Measurements from ENCODE around the gene FRG2.
"Not testable (repeated sequence)": the region's sequence is repeated elsewhere in the genome, so short reads cannot be mapped to it uniquely, and the experiment has no call there.

Gene FRG2

DNA sequence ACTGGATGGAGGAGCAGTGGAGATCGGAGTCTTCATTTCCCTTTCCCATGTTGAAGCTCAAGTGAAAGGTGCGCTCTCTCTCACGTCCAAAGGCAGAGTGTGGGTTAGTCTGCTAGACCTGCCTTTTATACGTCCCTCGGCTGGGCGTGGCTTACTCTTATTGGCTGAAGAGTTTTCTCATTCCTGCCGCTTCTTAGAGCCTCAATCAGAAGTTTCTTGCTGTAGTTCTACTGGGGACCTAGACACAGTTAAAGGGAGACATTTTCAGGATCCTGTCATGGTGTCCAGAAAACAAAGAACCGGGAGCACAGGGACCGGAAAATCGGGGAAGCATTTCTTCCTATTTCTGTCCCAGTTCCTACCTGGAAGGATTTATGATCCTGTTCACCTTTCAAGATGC, at the start of gene FRG2:
FRG2 (minus strand) TSS at position 101 of the 400 bp plus-strand sequence; CDS start at position 49, 52 bp downstream.
- not testable (repeated sequence) for DNase-seq

DNA sequence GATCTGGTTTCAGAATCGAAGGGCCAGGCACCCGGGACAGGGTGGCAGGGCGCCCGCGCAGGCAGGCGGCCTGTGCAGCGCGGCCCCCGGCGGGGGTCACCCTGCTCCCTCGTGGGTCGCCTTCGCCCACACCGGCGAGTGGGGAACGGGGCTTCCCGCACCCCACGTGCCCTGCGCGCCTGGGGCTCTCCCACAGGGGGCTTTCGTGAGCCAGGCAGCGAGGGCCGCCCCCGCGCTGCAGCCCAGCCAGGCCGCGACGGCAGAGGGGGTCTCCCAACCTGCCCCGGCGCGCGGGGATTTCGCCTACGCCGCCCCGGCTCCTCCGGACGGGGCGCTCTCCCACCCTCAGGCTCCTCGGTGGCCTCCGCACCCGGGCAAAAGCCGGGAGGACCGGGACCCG, 41.3 kb upstream of the FRG2 start:
- DNase-seq = not testable (repeated sequence)

DNA sequence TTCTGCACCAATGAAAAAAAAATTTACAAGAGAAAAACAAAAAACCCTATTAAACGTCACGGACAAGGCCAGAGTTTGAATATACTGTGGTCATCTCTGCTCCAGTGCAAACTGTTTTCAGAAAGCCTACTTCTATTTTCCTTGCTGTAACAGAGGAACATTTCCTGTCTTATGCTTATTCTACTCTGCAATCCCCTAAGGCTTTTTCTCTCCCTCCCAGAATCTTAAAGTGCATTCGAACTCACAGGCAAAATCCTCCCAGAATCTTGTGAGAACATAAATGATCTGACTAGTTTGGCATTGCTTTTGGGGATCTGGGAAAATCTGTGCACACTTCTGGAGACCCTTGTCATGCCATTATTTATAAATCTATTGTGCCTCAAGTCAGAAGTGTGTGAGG, 37.7 kb upstream of the FRG2 start:
- not testable (repeated sequence) for DNase-seq

DNA sequence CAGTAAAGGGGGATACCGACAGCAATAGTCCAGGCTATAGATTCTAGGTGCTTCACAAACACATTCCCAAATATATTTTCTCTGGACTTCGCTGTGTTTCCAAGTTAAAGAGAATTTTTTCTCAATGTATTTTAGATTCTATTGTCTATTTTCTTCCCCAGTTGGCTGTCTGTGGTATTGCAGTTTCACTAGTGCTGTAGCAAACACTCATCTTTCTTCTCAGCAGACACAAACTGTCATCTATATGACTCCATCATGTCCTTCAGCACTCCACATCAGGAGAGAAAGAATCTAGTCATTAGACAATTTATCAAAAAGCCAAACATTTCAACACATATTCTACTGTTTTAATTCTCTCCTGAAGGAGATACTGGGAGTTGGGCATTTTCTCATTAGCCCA, 37.3 kb upstream of the FRG2 start, which contains the start of gene DBET:
DBET (plus strand) TSS at position 161 of the 400 bp plus-strand sequence.
- DNase-seq = not testable (repeated sequence)

DNA sequence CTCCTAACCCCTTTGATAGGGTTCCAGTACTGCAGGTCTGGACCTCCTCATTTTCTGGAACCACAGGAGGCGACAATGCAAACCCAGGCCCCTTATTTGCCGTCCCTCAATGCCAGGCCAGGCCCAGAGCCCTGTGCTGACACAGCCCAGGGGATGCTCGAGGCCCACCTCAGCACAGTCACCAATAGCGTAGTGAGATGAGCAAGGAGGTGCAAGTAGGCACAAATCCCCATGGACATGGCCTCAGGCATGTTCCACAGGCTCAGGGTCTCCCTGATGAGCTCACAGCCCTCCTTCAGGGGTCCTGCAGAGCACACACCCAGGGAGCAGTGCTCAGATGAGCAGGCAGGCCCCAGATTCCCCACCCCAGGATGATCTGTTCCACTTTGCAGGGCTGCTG, 31.9 kb upstream of the FRG2 start:
- not testable (repeated sequence) for DNase-seq

DNA sequence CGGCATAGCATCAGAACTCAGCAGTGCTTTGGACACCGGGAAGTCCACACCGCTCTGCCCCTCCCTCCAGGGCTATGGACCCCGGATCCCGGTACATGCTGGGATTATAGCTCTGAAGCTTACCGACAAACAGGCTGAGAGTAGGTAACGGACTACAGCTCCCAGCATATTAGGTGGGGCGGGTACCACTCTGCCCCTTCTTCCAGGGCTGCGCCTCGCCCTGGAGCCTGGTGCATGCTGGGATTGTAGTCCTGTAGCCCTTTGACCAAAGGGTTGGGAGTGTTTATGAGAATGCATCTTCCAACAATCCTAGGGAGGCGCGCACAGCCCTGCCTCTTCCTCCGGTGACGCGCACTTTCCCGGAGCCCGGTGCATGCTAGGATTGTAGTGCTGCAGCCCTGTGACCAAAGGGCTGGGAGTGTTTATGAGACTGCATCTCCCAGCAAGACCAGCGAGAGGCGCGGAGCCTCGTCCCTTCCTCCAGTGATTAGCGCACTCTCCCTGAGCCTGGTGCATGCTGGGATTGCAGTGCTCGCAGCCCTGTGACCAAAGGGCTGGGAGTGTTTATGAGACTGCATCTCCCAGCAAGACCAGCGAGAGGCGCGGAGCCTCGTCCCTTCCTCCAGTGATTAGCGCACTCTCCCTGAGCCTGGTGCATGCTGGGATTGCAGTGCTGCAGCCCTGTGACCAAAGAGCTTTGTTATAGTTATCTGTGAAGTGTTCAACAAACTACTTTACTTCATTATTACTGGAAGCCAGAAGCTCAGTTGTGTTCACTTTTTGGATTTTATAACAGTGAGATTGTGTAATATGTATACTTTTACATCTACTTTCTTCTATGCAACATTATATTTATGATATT, 22.6 kb upstream of the FRG2 start:
- DNase-seq = not testable (repeated sequence)

DNA sequence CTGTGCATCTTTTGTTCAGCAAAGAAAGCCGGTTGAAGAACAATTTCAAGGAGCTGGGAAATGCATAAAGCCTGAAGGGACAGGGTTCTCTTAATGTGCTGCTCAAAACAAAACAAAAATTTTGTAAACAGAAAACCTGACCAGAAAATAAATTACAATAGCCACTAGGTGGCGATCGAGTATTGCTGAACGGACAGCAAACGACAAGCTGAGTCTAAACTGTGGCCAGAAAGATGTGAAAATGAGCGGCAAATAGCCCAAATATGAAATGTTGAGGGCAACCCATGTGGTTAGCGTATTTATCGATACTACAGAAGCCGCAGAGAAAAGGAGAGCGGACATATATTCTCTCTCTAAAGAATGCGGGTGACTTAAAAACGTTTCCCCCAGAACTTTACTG, 20.6 kb upstream of the FRG2 start:
- not testable (repeated sequence) for DNase-seq

DNA sequence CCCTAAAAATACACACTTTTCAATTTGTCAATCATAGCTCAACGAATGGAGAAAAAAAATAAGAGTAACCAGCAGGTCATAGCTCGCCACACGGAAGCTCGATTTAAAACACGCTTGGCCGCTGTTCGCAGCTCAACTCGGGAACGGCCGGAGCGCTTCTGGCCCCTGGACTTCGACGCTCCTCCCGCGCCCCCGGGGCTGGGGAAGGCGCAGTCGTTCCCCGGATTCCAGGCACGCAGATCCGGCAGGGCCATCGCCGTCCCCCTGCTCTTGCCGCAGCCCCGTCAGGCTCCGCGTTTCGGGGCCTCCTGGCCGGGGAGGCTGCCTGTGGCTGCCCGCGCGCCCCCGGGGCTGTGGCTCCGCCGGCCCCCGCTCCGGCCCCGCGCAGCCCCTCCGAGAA, 13.8 kb upstream of the FRG2 start:
- DNase-seq = not testable (repeated sequence)

DNA sequence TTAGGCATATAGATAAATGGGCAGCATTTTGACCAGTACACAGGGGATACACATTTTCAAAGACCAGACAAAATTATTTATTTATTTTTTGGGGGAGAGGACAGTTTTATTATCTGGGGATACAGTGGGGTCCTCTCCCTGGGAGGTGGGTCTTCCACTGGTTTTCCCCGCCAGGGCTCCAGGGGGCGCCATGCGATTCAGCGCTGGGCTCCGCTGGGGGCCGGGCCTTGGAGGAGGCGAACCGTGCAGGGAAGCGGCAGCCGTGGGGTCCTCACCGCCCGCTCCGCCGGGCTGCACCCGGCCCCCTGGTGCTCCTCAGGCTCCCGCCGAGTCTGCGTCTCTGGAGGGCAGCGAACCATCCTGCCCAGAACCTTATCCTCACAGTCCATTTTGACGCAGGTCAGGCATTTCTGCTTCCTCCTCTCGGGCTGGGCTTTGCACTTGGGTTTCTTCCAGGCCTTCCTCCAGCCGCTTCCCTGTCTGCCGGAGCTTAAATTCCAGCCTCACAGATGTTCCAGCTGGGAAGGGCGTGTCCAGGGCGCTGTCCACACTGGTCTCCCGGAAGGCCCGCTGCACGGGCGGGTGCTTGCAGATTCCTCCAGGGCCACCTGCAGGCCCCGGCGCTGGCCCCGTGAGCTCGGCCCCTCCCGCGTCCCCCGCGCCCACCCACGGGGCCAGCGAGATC, 10.8 kb upstream of the FRG2 start:
- DNase-seq = not testable (repeated sequence)

DNA sequence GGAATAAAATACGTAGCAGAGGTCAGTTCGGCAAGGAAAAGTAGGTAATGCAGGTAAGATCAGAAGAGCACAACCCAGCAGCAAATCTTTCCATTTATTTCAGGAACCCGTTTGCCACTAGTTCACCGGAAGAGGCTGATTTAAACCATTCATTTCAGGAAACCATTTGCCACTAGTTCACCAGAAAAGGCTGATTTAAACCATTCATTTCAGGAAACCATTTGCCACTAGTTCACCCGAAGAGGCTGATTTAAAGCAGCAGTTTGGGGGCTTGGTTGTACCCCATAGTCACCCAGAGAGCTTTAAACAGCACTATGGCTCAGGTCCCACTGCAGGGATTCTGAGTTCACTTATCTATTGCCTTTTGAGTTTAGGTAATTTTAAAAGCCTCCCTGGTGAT, 4.2 kb upstream of the FRG2 start:
- not testable (repeated sequence) for DNase-seq

DNA sequence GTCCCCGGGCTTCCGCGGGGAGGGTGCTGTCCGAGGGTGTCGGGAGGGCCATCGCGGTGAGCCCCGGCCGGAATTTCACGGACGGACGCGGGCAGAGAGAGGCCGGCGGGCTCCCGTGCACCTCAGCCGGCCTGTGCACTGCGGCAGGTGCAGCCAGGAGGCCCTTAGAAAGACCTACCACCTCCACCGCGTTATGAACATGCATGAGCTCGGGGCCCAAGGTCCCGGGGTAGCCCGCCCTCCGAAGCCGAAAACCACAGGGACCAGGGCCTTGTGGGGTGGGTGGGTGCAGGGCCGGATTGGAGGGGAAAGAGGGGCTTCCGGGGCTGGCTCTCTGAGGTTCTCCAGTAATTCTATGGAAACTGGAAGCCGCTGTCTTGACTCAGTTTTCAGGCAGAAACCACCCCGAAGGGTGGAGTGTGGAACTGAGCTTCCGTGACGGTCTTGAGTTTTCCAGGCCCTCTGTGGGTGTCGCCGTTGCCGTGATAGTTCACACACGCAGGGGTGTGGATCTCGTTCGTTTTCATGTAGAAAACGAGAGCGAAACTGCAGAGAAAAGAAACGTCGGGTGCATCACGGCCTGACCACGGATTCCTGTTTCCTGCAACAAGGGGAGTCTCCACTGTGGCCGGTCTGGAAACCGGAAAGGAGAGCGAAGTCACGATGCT, 4.3 kb downstream of the FRG2 start:
- DNase-seq = not testable (repeated sequence)

DNA sequence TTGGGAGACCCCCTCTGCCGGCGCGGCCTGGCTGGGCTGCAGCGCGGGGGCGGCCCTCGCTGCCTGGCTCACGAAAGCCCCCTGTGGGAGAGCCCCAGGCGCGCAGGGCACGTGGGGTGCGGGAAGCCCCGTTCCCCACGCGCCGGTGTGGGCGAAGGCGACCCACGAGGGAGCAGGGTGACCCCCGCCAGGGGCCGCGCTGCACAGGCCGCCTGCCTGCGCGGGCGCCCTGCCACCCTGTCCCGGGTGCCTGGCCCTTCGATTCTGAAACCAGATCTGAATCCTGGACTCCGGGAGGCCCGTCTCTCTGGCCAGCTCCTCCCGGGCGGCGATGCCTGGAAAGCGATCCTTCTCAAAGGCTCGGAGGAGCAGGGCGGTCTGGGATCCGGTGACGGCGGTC, 5.1 kb downstream of the FRG2 start:
- DNase-seq = not testable (repeated sequence)

DNA sequence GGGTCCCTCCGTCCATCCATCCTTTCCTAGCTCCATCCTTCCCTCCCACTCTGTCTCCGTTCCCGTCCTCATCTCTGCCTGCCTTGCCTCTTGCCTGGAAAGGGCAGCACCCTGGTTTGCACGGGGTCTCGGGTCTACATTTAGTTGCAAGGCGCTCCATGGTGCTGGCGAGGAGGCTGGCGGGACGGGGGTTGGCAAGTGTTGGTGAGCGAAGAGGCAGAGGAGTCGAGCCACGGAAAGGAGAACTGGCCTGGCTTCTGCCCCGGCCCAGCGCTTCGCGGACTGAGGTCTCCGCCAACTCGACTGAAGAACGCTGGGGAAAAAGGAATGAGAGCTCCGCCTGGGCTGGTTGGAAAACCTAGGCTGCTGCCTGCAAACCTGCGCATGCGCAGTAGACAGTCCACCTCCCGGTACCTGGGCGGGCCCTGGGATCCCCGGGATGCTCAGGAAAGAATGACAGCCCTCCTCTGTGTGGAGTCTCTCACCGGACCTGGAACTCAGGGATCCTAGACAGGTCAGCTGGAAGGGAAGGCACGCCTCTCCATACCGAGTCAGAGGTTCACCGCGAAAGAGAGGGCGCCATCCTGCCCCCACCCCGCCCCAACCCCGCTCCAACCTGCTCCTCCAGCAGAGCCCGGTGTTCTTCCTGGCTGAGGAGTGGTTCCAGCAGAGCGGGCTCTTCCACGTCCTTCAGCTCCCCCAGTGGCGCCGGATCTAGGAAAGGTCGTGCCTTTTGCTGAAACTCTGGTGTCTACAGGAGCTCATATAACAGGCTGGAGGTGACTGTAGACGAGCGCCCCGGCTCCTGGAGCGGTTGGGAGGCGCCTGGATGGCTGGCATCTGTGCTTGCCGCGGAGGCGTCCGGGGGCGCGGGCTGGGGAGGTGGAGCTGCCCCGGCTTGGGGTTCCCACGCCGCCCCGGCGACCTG, 6.0 kb downstream of the FRG2 start:
- no peak for DNase-seq

DNA sequence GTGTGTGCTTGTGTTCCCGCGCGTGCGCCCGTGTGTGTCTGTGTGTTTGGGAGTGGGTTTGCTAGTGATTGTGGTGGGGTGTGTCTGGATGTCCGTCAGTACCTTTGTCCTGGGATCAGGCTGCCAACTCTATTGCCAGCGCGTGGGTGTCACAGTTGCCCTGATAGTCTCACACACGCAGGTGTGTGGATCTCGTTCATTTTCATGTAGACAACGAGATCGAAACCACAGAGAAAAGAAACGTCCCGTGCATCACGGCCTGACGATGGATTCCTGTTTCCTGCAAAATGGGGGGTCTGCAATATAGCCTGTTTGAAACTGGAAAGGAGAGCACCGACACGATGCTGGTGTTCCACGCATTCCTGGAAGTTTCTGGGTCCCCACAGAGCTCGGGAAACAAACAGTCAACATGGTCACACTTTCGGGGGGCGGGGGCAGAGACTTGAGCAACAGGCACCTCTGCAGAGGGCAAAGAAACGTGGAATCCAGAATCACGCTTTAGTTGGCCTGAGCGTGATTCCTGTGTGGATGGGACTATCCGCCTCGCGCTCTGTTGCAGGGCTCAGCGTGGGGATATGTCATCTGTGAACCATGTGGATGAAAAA, 7.1 kb downstream of the FRG2 start:
- not testable (repeated sequence) for DNase-seq

DNA sequence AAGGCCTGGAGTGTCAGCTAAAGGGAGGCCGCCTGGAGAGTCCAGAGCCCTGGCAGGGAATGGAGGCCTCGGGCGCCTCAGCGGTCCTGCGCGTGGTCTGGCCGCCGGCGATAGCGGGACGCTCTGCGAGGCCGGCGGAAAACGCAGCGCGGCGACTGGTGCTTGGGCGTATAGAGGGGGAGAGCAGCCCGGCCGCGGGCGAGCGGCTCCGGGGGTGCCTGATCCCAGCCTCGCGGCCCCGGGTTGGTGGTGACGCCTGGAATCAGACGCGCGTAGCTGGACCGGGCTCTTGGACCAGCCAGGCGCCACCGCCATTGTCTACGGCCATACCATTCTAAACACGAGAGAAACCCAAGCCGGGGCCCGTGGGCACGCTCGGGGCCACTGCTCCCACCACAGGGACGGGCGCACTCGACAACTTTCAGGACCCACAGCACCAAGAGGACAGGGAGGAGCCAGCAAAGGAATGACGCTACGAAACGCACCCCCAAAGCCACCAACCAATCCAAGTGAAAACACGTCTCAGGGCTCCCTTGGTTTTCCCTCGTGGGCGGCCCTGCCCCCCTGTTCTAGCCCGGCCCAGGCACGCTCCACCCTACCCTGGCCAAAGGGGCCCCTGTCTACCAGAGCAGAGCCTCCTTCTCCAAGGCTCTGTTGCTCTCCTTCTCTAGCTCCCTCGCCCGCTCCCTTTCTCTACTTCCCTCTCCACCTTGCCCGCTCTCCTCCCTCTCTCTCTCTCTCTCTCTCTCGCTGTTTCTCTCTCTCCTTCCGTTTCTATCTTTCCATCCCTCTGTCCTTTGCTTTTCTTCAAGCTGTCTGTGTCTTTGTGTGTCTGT, 7.8 kb downstream of the FRG2 start:
- no peak for DNase-seq

DNA sequence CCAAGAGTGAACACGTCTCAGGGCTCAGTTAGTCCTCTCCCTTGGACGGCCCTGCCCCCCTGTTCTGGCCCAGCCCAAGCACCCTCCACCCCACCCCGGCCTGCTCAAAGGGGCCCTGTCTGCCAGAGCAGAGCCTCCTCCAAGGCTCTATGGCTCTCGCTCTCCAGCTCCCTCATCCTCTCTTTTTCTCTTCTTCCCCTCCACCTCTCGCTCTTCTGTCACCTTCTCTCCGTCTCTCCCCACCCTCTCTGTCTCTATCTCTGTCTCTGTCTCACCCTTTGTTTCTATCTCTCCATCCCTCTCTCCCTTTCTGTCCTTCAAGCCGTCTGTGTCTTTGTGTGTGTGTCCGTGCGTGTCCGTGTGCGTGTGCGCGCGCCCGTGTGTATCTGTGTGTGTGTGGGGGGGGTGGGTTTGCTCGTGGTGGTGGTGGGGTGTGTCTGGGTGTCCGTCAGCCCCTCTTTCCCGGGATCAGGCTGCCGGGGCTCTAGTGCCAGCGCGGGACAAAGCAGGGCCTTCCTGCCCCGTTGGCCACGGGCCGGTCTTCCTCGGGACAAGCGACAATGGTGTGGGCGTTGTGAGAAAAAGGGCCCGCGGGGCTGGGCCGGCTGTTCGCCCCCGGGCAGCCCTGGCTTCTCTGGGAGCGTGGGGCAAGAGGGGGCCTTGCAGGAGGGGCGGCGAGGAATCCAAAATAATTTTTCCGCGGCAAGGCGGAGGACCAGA, 8.7 kb downstream of the FRG2 start:
- no peak for DNase-seq

DNA sequence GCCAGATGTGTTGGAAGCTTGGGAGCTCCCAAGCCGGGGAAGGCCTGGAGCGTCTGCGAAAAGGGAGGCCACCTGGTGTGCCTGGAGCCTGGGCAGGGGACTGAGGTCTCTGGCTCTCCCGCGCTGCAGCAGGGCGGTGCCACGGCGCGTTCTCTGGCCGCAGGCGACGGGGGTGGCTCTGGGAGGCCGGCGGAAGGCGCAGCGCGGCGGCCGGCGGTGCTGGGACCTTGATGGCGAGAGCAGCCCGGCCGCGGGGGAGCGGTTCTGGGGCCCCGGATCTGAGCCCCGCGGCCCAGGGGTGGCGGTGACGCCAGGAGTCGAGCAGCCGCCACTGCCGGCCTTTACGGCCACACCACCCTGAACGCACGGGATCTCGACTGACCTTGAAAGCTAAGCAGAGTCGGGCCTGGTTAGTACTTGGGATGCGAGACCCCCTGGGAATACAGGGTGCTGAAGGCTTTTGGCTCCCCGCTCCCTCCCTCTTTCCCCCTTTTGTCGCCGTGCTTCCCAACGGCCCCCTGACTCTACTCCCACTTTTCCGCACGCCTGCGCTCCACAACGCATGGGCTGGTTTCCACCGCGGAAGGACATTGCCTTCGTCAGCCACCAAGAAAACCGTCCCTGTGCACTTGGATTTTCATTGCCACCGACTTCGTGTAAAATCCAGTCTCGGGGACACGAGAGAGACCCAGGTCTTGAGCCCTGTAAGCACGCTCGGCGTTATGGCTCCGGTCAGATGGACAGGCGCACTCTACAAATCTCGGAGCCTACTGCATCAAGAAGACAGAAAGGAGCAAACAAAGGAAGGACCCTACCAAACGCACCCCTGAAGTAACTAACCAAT, 9.5 kb downstream of the FRG2 start:
- no peak for DNase-seq

DNA sequence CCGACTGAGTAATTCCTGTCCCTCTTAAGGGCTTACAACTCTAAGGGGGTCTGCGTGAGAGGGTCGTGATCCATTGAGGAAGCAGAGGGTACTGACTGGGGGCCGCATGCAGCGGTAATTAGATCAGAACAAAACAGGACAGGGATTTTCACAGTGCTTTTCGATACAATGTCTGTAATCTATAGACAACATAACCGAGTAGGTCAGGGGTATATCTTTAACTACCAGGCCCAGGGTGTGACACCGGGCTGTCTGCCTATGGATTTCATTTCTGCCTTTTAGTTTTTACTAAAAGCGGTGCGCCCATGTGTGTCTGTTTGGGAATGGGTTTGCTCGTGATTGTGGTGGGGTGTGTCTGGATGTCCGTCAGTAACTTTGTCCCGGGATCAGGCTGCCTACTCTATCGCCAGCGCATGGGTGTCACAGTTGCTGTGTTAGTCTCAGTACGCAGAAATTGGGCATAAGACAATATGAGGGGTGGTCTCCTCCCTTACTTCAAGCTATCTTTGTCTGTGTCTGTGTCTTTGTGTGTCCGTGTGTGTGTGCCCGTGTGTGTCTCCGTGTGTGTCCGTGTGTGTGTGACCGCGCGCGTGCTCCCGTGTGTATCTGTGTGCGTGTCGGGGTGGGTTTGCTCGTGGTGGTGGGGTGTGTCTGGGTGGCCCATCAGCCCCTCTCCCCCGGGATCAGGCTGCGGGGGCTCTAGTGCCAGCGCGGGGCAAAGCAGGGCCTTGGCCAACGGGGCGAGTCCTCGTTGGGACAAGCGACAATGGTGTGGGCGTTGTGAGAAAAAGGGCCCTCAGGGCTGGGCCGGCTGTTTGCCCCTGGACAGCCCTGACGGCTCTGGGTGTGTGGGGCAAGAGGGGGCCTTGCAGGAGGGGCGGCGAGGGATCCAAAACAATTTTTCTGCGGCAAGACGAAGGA, 10.4 kb downstream of the FRG2 start:
- no peak for DNase-seq

Data from NCI-H1105 (cell line).